Dermis microvascular lymphatic vessel endothelial cell (primary cell): Measurements from ENCODE around the gene RAD51B. TPM values are rescaled to one million over a fixed set of nuclear protein-coding genes. Genes with fewer than 3 reads are reported as not detected.

Experiments used
- DNase-seq, 2 donors: peaks; one replicate each; pipeline versions ENCODE4 v3.0.0 to v3.0.0-alpha.2; 2010; ENCODE audit warnings: low read depth in 2 of 2
- total RNA-seq: library from RNA; depleted of rRNA; stranded (reverse); fragments of >200 nt; gene quantifications from 2 replicates; pipeline ENCODE4 v1.2.1, GENCODE V29; 2014

The RAD51B gene
- total RNA-seq, 1 donor from 2014 or later = 9.2 TPM

DNA sequence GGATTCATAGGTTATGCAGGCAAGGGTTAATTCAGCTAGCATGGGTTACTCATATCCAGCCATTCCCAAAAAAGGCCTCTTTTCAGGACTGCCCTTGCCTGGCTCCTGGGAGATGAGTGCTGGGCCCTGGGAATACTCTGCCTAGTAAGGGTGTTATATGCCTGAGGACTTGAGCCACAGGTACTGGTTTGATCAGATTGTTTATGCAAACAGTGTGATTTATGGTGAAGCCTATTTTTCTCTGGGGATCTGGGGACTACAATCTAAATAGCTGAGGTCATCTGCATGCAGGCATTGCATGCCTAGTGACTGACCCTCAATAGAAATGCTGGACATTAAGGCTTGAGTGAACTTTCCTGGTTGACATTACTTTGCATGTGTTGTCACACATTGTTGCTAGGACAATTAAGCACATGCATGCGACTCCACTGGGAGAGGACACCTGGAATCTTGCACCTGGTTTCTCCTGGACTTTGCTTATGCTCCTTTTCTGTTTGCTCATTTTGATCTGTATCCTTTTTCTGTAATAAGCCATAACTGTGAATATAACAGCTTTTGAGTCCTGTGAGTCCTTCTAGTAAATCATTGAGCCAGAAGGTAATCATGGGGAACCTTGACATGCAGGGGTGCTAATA is 73.0 kb downstream of the RAD51B start:
- no peak for DNase-seq

DNA sequence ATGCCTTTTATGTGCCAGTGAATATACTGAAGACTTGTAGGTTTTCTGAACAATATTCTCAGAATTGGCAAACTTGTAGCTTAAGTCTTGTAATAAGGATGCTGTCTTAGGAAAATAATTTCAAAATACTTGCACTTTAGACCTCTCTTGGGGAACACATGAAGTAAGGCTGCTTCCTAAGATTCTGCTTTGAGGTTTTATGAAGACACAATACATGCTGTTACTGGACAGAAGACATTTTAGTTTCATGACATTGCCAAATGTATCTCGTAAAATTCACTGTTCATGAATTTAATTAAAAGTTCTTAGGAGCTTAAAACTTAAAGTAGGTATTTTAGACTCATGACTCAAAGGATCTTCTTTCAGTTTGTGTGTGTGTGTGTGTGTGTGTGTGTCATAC is 80.7 kb downstream of the RAD51B start:
- DNase-seq = no peak

DNA sequence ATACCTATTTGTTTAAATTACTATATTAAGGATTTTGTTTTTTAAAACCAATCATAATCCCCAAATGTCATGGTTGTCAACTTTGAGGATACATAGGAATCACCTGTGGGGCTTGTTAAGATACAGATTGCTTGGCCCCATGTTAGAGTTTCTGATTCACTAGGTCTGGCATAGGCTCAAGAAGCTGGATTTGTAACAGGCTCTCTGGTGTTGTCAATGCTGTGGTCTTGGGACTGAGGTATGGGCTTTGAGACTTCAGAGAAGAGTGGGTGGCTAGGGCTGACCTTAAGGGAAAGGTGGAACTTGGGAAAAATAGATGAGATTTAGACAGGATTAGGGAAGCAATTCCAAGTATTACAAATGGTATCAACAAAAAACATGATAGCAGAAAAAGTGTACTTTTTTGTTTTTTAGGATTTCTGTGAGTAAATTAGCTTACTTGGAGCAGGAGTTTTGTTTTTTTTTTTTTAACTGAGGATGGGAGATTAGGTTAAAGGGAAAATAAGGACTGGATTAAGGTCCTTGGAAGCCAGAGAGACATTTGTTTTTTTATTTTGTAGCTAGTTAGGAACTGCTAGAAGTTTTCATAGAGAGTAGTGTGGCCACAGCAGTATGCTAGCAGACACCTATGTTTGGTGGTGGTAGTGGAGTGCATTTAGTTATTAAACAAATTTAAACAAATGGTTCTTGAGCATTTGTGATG is 88.6 kb downstream of the RAD51B start:
- no peak for DNase-seq

DNA sequence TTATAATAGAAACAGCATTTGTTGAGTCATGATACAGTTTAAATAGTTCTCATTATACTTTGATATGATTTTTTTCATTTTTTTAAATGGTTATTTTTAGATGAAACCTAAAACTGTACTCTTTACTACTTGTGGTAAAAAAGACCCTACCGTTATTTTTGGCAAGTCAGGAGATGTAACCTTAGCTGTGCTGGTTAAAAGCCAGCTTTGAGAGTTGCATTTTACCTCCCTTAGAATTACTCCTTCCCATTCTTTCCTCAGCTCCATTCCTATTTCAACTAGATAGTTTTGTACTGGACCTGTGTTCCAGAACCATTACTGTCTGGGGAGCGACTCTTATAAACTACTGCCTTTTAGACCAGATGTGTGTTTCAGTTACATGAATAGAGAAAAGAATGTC is 92.0 kb downstream of the RAD51B start:
- DNase-seq = no peak

DNA sequence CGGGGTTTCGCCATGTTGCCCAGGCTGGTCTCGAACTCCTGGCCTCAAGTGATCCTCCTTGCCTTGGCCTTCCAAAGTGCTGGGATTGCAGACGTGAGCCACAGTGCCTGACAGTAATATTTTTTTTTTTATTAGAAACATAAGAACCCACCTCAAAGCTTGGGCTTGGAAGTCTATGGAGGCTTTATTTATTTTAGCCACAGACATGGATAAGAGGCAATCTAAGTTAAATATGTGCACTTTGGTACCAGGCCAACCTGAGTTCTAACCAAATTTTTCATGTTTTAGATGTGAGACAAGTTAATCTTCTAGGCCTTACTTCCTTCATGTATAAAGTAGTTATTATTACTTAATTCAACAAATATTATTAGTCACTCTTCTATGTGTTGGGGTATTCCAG is 96.9 kb downstream of the RAD51B start:
- no peak for DNase-seq

DNA sequence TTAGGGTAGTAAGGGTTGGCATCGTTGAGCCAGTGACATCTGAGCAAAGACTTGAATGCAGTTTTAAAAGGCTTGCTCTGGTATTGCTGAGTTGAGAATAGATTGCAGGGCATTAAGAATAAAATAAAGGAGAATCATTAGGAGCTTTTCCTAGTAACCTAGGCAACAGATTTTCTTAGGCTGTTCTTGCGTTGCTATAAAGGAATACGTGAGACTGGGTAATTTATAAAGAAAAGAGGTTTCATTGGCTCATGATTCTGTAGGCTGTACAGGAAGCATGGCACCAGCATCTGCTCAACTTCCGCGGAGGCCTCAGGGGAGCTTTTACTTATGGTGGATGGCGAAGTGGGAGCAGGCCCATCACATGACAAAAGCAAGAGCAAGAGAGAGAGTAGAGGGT is 97.4 kb downstream of the RAD51B start:
- DNase-seq = no peak

DNA sequence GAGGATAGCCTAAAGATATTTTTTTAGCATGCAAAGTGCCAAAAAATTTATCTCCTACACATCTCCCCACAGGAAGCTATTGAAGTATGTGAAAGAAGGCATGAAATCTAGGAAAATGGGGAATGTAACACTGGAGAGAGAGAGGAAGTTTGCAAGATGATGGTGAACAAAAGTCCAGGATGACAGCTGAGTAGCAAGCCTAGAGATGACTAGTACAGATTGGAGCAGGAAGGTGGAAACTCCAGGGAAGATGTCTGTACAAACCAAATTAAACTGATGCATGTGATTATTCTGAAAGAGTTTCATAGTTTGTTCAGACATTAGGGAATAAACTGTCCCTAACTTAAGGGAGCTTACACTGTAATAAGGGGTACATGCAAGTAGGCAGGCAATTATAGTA is 99.3 kb downstream of the RAD51B start:
- DNase-seq = no peak

DNA sequence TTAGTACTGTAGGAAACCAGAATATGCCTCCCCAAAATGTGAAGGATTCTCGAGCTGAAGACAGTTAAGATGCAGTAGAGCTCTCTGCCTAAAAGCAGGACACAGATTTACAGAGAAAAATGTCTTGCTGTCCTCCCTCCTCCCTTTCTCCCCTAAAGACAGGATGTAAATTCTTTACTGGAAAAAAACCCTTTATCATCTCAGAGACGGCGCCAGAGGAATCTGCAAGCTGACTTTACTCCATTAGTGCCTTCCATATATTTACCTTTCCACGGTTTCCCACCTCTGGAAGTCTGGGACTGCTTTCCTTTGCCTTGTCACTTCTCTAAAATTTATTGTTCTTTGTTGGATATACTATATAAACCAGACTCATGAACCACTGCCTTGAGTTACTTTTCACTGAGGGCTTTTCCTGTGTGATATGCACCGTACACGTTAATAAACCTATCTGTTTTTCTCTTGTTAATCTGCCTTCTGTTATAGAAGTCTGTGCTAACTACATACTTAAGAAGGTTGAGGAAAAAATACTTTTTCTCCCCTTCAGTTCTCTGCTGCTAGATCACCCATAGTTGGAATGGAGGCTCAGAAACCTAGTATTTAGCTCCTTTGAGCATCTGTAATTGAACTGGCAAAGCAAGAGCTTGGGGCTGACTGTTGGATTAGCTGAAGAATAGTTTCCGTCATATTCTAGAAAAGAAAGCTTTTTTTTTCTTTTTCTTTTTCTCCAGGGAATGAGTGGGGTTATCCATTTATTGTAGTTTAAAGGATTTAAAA is 99.9 kb downstream of the RAD51B start:
- no peak for DNase-seq

DNA sequence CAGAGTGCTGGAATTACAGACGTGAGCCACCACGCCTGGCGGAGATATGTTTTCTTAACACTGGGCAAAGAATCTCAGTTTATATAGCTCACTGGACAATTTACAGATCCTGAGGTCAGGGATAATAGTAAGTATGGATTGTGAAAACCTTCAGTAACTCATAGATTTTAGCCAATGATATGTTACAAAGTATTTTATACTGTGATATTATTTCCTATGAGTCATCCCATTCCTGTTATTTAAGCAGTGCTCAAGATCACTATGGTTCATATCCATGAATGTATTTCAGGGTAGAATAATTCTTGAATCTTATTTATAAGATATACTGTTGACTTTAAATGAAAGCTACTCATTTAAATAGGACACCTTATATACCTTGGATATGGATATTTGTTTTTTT is 107.2 kb downstream of the RAD51B start:
- peak in 1 of 2 donors; percentile 43 for DNase-seq

DNA sequence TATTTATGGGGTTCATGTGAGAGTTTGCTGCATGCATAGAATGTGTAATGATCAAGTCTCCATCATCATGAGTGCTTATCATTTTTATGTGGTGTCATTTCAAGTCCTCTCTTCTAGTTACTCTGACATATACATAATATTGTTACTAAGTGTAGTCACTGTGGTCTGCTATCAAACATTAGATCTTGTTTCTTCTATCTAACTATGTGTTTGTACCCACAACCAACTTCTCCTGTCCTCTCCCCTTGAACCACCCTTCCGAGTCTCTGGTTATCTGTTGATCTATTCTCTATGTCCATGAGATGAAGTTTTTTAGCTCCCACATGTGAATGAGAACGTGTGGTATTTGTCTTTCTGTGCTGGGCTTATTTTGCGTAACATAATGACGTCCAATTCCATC is 107.7 kb downstream of the RAD51B start:
- no peak for DNase-seq

DNA sequence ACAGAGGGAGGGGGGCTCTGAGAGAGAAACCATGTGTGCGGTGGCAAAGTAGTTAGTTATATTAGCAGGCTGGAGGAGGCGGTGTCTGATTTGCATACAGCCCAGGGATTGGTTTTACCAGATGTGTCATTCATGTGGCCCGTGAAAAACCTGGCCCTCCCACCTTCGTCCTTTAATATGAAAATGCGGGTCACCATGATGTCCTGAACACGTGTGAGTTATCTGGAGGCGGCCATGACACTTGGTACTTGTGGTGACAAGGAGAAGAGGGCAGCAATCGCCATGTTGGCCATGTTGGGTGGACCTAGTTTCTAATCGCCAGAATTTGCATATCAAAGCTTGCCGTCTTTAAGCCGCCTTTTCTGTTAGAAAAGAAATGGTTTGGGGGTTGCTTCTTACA is 108.8 kb downstream of the RAD51B start:
- no peak for DNase-seq

DNA sequence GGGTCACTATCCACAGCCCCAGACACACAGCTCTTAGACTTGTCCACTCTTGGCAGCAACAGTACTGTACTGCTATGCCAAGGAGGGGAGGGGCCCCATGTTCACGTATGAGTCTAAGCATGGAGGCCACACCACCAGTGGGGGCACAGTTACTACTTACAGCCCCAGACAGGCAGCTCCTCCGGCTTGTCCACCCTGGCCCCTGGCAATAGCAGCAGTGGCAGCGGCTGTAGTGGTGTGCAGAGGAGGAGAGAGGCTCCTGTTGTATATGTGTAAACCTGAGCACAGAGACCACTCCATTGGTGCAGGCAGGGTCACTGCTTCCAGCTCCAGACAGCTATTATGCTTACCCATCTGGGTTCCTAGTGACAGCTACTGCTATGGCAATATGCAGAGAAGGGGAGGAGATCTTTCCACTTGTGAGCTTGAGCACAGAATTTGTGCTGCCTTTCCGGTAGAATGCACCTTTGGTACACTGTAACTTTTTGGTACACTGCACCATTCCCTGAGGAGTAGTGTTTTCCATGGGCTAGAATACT is 113.2 kb downstream of the RAD51B start:
- DNase-seq = no peak

DNA sequence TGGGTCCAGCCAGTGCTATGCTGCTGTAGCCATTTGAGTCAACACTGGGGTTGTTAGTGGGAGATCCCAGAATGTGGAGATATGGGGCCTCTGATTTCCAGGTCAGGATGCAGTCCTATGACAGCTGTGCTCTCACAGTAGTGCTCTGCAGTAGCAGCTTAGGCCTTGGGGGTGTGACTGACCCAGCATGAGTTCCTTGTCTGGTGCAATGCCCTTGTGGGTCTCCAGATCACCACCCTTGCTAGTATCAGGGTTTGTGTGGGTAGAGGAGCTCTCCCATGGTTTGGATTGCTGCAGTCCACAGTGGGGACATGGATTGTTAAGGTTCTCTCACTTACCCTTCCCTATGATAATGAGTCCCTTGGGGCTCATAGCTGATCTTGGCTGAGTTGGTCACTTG is 113.7 kb downstream of the RAD51B start:
- DNase-seq = peak in 1 of 2 donors; percentile 15

DNA sequence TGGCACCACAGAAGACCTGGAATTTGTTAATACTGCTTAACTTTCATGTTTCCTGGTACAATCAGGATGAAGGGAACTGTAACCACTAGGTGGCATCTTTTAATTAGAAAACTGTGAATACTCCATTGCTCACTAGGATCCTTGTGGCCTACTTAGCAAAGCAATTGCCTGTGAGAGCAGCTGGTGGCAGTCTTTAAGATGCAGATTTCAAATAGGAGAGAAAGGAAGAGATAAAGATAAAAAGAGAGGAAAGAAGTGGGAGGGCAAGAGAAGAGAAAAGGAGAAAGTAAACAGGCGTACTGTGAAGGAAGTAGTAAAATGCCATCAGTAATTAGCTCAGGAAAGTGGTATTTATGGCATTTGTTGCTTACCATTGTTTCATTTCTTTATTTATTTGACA is 114.5 kb downstream of the RAD51B start:
- peak; percentile 64 to 85 for DNase-seq

DNA sequence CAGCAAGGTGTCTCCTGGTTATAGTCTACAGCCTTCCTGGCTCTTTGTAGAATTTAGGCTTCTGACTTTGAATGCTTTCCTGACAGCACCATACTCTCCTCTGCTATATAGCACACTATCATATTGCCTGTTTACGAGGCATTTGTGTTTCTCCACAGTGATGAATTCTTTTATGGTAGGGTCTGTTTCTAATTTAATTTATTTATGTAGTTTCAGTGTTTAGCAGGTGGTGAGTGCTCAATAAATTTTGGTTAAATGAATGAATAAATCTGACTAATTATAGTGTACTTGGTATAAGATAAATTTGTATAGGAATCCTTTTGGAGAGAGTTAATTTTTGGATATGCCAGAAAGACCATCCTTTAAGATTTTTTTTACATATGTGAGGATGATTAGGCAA is 115.3 kb downstream of the RAD51B start:
- DNase-seq = no peak

DNA sequence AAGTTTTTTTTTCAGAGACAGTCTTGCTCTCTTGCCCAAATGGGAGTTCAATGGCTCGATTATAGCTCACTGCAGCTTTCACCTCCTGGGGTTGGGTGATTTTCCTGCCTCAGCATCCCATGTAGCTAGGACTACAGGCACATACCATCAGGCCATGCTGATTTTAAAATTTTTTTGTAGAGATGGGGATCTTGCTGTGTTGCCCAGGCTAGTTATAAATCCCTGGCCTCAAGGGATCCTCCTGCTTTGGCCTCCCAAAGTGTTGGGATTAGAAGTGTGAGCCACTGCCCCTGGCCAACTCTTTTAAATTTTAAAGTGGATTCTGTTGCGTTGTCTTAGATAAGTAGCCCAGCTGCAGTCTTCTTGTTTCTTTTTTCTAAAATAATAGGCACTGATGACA is 115.8 kb downstream of the RAD51B start:
- no peak for DNase-seq

DNA sequence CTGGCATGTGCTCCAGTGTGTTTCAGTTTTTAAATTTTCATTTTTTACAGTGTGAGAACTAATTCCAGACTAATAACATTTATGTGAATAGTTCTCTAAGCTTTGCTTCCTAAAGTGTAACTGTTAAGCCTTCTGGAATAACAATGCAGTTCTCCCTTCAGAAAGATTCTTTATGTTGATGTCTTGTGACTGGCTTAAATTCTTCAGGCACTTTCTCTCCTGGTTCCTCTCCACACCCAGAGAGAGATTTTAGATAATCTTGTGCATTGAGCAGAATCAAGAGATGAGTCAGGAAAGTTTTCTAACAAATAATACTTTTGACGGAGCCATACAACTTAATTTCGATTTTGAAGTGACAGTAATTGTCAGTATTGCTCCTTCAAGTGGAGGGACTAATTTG is 118.5 kb downstream of the RAD51B start:
- no peak for DNase-seq

DNA sequence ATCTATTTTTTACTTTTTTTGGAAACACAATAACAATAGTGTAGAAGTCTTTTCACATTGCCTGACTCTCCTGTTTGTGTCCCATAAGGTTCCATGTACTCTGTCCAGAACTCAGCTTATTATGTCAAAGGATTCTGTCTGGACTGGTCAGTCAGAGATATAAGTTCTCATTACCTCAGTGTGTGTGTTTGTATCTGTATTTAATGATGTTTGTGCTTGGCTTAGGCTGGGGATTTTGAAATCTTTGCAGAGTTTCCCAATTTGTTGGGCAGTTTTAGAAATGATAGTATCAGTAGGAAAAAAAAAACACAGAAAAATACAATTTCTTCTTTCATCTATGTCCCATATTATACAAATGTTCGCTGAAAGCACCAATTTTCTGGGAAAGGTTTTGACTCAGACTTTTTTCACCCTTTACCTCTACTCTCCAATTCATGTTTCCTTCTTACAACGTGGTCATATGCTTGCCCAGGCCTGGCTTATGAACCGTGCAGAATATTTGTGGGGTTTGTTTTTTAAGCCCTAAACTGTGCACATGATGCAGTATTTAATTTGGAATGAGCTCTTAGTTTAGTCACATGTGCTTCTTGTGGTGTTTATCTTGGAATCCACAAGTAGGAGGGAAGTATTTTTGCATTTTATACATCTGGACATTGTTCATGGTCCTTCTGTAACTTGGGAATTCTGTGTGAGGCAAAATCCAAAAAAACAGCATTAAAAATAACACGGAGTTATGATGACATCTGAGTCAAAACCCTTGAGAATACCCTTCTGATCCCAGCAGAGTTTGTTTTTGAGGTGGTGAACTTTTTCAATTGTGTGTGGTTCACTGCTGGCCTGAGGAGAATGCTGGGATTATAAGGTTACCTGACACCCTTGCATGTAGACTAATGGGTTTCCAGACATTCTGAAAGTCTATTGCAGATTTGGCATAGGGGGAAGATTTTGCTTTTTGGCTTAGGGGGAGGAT is 121.2 kb downstream of the RAD51B start:
- DNase-seq = peak in 1 of 2 donors; percentile 87

DNA sequence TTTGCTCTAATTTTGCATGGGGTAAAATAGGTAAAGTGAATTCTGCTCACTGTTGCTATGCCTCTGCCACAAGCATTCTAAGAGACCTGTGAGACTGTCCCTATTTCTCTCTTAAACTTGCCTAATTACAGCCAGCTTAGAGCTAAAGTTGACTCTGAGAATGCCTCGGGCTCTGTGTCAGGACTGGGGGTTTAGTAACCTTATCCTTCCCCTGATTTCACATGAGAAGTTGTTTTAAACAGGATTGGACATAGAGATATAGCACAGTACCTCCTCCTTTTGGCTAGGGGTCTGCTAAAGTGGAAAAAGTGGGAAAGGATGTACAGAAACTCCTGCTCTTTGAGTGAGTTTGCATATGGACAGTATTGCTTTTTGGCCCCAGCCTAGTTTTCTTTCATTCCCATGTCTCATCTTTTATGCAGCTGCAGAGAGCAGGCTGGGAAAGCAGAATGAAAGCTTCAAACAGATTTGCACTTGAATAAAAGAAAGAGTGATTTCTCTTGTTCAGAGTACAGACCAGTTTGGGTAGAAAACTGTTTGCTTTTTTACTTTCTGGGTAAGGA is 122.0 kb downstream of the RAD51B start:
- peak in 1 of 2 donors; percentile 7 for DNase-seq

DNA sequence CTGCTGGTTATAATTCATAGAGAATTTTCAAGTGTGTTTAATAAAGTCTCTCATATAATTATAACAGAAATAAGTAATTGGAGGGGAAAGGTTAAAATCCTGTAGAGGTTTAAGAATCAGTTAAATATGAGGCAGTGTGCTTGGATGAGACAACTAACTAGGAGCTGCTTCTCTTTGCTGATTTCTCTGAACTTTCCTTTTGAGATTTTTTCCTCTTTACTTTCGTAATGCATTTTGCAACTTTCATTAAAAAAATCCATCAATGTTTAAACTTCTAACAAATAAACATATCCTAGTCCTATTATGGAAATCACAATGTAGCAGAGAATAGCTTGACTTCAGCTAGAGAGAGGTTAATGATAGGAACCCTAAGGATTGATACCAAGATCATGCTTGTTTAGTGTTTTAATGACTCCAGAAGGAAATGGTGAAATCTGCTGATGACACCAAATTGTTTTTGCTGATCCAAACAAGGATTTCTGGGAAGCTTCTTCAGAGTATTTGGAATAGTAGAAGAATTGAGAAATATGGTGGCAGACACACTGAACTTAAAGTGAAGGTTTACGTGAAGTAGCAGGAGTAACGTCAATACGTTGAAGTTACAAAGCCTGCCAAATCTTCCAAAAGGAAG is 122.6 kb downstream of the RAD51B start:
- DNase-seq = no peak
